ENCODE results near the gene LNX1.
A peak's percentile ranks its signal among the peaks of the same experiment; 100 is the strongest.

LNX1 gene

DNA sequence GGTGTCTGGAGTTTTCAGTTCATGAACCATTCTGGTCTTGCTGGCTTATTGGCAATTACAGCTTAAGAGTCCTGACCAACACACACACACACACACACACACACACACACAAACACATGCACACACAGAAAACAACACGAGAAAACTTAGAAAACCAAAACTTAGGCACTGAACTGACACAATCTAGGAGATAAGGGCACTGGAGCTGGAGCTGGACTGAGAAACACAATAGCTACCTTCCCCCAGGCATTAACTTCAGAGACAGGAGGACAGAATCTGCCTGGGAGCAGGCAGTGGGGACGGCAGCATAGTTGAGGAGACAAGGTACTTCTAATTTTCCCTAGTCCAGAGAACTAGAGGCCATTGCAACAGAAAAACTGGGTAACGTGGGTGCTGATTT lies 62.3 kb downstream of the LNX1 start:
- no peak overlapping the region for H3K4me3 ChIP-seq (ENCODE audit: low read length)
- no peak overlapping the region for H3K27ac ChIP-seq (ENCODE audit: low read length)

DNA sequence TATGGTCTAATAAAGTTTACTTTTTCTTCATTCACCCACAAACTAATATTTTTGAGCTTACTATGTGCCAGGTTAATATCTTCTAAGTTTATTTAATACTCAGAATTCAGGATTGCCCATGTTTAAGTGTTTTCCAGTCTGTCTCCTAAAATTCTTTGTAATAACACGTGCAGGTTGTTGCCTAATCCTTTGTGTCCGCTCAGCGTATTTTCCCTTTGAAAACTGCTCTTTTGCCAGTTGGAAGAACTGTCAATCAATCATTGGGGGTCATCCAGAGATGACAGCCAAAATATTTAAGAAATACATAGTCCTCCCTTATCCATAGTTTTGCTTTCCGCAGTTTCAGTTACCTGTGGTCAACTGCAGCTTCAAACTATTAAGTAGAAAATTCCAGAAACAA lies 63.4 kb downstream of the LNX1 start:
- H3K9ac ChIP-seq (ENCODE audit: low read length) = no peak overlapping the region
- no peak overlapping the region for H3K27ac ChIP-seq (ENCODE audit: low read length)
- H3K4me3 ChIP-seq (ENCODE audit: low read length) = no peak overlapping the region
- no peaks in the 10 kb centered on the region for H3K9me3 ChIP-seq (ENCODE audit: control insufficient read depth, low read depth, low read length)
- no peaks in the 10 kb centered on the region for H3K27me3 ChIP-seq (ENCODE audit: control insufficient read depth, insufficient read depth, low read length)
- peaks cover 8% of the 10 kb centered on the region for H3K4me1 ChIP-seq (ENCODE audit: control insufficient read depth, low read depth, low read length)
- H3K36me3 ChIP-seq (ENCODE audit: control insufficient read depth, low read depth, low read length) = no peaks in the 10 kb centered on the region

More for the DNA sequence above, 62.3 kb downstream of the LNX1 start:
- H3K4me1 ChIP-seq (ENCODE audit: control insufficient read depth, low read depth, low read length) = peaks cover 8% of the 10 kb centered on the region
- H3K9ac ChIP-seq (ENCODE audit: low read length) = no peak overlapping the region
- no peaks in the 10 kb centered on the region for H3K27me3 ChIP-seq (ENCODE audit: control insufficient read depth, insufficient read depth, low read length)
- H3K36me3 ChIP-seq (ENCODE audit: control insufficient read depth, low read depth, low read length) = no peaks in the 10 kb centered on the region
- no peaks in the 10 kb centered on the region for H3K9me3 ChIP-seq (ENCODE audit: control insufficient read depth, low read depth, low read length)

DNA sequence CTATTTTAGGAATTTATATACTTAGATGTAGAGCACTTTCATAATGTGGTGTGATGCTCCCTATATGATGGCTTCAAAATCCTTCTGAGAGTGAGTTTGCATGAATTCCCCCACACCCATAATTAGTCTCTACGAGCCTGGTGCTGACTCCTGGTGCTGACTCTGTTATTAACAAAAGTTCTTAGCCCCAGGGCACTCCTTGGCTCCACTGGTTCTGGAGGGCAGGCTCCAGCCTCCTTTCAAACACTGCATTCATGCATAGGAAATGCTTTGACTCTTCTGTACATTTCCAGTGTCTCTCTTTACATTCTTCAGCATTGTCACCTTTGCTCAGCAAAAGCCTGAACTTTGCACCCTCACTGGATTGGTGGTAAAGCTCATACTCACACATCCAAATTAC lies 64.0 kb downstream of the LNX1 start:
- no peak overlapping the region for H3K4me3 ChIP-seq (ENCODE audit: low read length)
- no peak overlapping the region for H3K27ac ChIP-seq (ENCODE audit: low read length)
- no peaks in the 10 kb centered on the region for H3K36me3 ChIP-seq (ENCODE audit: control insufficient read depth, low read depth, low read length)
- H3K27me3 ChIP-seq (ENCODE audit: control insufficient read depth, insufficient read depth, low read length) = no peaks in the 10 kb centered on the region
- H3K9me3 ChIP-seq (ENCODE audit: control insufficient read depth, low read depth, low read length) = no peaks in the 10 kb centered on the region
- peaks cover 8% of the 10 kb centered on the region for H3K4me1 ChIP-seq (ENCODE audit: control insufficient read depth, low read depth, low read length)
- no peak overlapping the region for H3K9ac ChIP-seq (ENCODE audit: low read length)

DNA sequence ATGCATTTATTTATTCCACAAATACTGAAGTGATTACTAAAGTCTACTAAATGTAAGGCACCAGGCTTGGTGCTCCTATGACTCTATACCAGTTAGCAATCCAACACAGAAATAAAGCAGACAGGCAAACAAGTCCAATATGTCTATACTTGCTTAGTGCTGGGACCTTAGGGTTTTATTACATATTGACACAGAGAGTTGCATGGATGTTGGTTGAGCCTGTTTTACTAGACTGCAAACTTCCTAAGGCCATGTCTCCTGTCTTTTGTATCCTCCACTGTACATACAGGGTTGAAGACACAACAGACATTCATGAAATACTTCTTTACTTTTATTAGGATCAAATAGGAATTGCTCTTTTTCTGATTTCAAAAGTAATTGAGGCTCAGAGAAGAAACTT lies 69.0 kb downstream of the LNX1 start:
- Histone ChIP-seq H3K27me3 (ENCODE audit: control insufficient read depth, insufficient read depth, low read length) (no peaks in the 10 kb centered on the region), H3K27ac (ENCODE audit: low read length) (no peak overlapping the region), H3K4me1 (ENCODE audit: control insufficient read depth, low read depth, low read length) (peaks cover 16% of the 10 kb centered on the region), H3K4me3 (ENCODE audit: low read length) (no peak overlapping the region), H3K9ac (ENCODE audit: low read length) (no peak overlapping the region), H3K36me3 (ENCODE audit: control insufficient read depth, low read depth, low read length) (no peaks in the 10 kb centered on the region), H3K9me3 (ENCODE audit: control insufficient read depth, low read depth, low read length) (no peaks in the 10 kb centered on the region)

DNA sequence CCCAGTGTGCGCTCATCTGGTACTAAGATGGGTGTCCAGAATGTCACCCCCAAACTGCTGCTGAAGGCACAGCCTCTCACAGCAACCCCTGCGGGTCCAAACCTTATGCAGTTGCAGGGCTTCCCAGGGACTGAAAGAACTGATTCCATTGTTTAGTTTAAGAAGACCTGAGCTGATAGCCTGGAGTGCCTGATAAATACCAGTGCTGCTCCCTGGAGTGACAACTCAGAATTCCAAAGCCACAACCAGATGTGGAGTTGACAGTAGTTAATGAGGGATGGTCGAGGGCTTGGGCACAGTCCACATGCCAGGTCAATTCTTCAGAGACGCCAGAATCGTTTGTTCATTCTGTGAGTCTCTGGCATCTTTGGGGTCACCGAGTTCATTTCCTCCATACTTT lies 71.2 kb downstream of the LNX1 start:
- Histone ChIP-seq H3K36me3 (ENCODE audit: control insufficient read depth, low read depth, low read length) (no peaks in the 10 kb centered on the region), H3K4me3 (ENCODE audit: low read length) (peak overlapping the region; percentile 1), H3K27me3 (ENCODE audit: control insufficient read depth, insufficient read depth, low read length) (no peaks in the 10 kb centered on the region), H3K27ac (ENCODE audit: low read length) (no peak overlapping the region), H3K4me1 (ENCODE audit: control insufficient read depth, low read depth, low read length) (peaks cover 16% of the 10 kb centered on the region), H3K9ac (ENCODE audit: low read length) (no peak overlapping the region), H3K9me3 (ENCODE audit: control insufficient read depth, low read depth, low read length) (no peaks in the 10 kb centered on the region)

DNA sequence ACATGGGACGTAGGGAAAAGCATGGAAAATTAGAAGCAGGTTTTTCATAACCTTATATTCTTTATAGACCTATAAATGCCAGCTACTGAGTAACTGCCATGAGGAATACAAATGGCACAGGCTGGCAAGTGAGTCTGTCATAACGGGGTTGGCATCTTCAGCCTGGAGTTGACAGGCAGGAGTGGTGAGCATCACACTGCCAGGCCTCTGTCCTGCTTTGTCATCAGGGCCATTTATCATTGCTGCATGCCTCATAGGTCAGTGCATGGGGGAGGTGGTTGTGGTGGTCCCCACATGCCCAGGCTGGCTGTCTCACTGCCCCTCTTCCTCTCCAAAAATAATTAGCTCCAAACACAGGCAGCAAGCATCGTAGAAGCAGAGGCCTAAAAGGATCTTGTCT lies 72.5 kb downstream of the LNX1 start:
- Histone ChIP-seq H3K4me1 (ENCODE audit: control insufficient read depth, low read depth, low read length) (peaks cover 16% of the 10 kb centered on the region), H3K27ac (ENCODE audit: low read length) (no peak overlapping the region), H3K9ac (ENCODE audit: low read length) (no peak overlapping the region), H3K36me3 (ENCODE audit: control insufficient read depth, low read depth, low read length) (no peaks in the 10 kb centered on the region), H3K9me3 (ENCODE audit: control insufficient read depth, low read depth, low read length) (no peaks in the 10 kb centered on the region), H3K4me3 (ENCODE audit: low read length) (no peak overlapping the region), H3K27me3 (ENCODE audit: control insufficient read depth, insufficient read depth, low read length) (no peaks in the 10 kb centered on the region)

DNA sequence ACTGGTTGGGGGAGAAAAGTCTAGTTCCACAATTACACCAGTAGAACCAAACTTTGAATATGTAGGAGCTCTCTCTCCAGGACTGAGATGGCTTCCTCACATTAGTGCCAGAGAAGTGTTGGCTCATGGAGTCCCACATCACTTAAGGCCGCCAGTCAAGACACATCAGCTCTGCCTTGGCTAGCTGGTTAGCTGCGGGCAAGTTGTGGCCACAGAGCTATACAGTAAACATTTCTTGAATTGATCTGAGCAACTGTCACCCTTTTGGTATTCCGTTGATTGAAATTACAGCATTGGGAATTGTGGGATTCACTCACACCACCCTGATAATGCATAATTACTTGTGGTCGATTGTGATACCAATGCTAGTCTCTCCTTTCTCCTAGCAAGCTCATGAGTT lies 76.2 kb downstream of the LNX1 start:
- Histone ChIP-seq H3K27me3 (ENCODE audit: control insufficient read depth, insufficient read depth, low read length) (no peaks in the 10 kb centered on the region), H3K9me3 (ENCODE audit: control insufficient read depth, low read depth, low read length) (no peaks in the 10 kb centered on the region), H3K27ac (ENCODE audit: low read length) (no peak overlapping the region), H3K4me3 (ENCODE audit: low read length) (no peak overlapping the region), H3K9ac (ENCODE audit: low read length) (no peak overlapping the region), H3K4me1 (ENCODE audit: control insufficient read depth, low read depth, low read length) (peaks cover 5% of the 10 kb centered on the region), H3K36me3 (ENCODE audit: control insufficient read depth, low read depth, low read length) (no peaks in the 10 kb centered on the region)

DNA sequence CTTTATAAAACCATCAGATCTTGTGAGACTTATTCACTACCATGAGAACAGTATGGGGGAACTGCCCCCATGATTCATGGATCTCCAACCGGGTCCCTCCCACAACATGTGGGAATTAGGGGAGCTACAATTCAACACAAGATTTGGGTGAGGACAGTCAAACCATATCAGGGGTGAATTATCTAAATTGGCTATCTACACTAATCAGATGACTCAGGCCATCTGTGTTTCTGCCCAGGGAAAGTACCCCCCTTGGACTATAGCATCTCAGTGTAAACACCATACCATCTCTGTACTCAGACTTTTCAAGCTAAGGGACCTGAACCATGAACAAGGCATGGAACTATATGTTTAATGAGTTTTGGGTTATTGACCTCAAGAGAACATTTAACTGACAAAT lies 76.8 kb downstream of the LNX1 start:
- no peak overlapping the region for H3K27ac ChIP-seq (ENCODE audit: low read length)
- no peak overlapping the region for H3K4me3 ChIP-seq (ENCODE audit: low read length)
- no peaks in the 10 kb centered on the region for H3K4me1 ChIP-seq (ENCODE audit: control insufficient read depth, low read depth, low read length)
- H3K9ac ChIP-seq (ENCODE audit: low read length) = no peak overlapping the region
- H3K9me3 ChIP-seq (ENCODE audit: control insufficient read depth, low read depth, low read length) = no peaks in the 10 kb centered on the region
- no peaks in the 10 kb centered on the region for H3K27me3 ChIP-seq (ENCODE audit: control insufficient read depth, insufficient read depth, low read length)
- no peaks in the 10 kb centered on the region for H3K36me3 ChIP-seq (ENCODE audit: control insufficient read depth, low read depth, low read length)

DNA sequence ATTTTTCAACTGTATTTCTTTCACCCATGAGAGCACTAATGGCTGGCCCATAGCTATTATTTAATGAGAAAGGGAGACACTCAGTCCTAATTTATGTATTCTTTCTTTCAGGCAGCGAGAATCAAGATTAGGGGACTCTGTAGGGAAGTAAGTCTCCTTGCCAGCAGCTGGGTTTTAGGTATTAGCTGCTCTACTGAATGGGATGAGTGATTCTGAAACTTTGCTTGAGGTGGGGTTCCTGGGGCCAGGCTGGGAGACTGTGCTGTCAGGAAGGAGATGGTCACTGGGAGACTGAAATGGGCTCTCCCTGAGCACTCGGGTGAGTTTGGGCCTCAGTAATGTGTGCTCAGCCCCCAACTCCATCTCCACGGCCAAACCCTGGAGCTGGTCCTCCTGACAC lies 78.7 kb downstream of the LNX1 start:
- no peaks in the 10 kb centered on the region for H3K27me3 ChIP-seq (ENCODE audit: control insufficient read depth, insufficient read depth, low read length)
- H3K9me3 ChIP-seq (ENCODE audit: control insufficient read depth, low read depth, low read length) = no peaks in the 10 kb centered on the region
- H3K4me1 ChIP-seq (ENCODE audit: control insufficient read depth, low read depth, low read length) = no peaks in the 10 kb centered on the region
- no peaks in the 10 kb centered on the region for H3K36me3 ChIP-seq (ENCODE audit: control insufficient read depth, low read depth, low read length)
- H3K4me3 ChIP-seq (ENCODE audit: low read length) = no peak overlapping the region
- no peak overlapping the region for H3K9ac ChIP-seq (ENCODE audit: low read length)
- H3K27ac ChIP-seq (ENCODE audit: low read length) = no peak overlapping the region

DNA sequence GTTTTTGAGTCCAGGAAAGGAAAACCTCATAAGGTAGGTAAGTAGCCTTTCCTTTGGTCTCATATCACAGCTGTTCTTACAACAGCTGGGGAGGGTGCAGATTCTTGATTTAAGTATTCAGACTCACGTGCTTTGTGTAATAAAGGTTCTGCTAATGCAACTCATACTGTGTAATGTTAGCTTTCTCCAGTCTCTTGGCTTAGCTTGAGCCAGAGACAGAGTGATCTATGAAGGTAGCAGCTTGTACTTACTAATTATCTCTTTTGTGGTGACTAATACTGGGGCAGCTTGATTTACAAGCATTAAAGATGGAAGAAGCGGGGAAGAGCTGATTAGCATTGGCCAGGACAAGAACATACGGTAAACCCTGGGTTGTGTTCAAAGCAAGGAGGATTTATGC lies 80.3 kb downstream of the LNX1 start:
- no peak overlapping the region for H3K27ac ChIP-seq (ENCODE audit: low read length)
- no peaks in the 10 kb centered on the region for H3K27me3 ChIP-seq (ENCODE audit: control insufficient read depth, insufficient read depth, low read length)
- no peaks in the 10 kb centered on the region for H3K9me3 ChIP-seq (ENCODE audit: control insufficient read depth, low read depth, low read length)
- H3K4me1 ChIP-seq (ENCODE audit: control insufficient read depth, low read depth, low read length) = no peaks in the 10 kb centered on the region
- no peak overlapping the region for H3K4me3 ChIP-seq (ENCODE audit: low read length)
- no peaks in the 10 kb centered on the region for H3K36me3 ChIP-seq (ENCODE audit: control insufficient read depth, low read depth, low read length)
- no peak overlapping the region for H3K9ac ChIP-seq (ENCODE audit: low read length)

DNA sequence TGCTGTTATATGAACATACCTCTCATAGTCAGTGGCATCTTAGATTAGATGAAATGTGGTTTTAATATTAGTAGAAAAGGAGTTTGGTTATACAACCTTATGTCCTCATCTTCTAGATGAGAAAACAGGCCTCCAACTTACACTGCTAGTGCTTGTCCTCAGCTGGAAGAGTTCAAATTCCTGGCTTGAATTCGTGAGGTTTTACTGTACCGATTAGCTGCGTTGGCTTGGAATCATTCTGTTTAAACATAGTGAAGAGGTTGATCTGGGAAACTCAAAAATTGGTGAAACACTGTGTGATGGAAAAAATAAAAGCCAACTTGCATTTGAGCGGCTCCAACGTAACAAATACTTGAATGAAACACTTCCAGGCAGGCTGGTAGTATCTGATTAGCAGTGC lies 81.0 kb downstream of the LNX1 start:
- no peaks in the 10 kb centered on the region for H3K27me3 ChIP-seq (ENCODE audit: control insufficient read depth, insufficient read depth, low read length)
- no peak overlapping the region for H3K9ac ChIP-seq (ENCODE audit: low read length)
- H3K27ac ChIP-seq (ENCODE audit: low read length) = no peak overlapping the region
- H3K36me3 ChIP-seq (ENCODE audit: control insufficient read depth, low read depth, low read length) = no peaks in the 10 kb centered on the region
- no peaks in the 10 kb centered on the region for H3K4me1 ChIP-seq (ENCODE audit: control insufficient read depth, low read depth, low read length)
- H3K4me3 ChIP-seq (ENCODE audit: low read length) = no peak overlapping the region
- H3K9me3 ChIP-seq (ENCODE audit: control insufficient read depth, low read depth, low read length) = no peaks in the 10 kb centered on the region

DNA sequence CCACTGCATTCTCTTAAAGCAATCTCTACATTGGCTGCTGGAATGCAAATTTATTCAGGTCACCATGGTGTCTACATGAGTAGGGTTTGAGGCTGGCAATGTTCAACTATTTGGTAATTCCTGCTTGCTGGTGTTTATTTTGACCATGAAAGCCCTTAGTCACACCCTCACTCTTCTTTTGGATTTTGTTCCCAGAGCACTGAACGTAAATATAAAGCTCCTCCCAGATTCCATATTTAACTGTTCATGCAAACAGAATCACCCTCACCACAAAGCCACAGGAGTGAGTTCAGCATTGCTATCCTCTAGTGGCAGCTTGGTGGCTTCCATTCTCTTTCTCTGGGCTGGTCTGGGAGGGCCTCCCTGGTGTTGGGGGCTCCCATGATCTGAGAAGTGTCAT lies 82.8 kb downstream of the LNX1 start:
- H3K4me1 ChIP-seq (ENCODE audit: control insufficient read depth, low read depth, low read length) = no peaks in the 10 kb centered on the region
- no peak overlapping the region for H3K4me3 ChIP-seq (ENCODE audit: low read length)
- H3K27me3 ChIP-seq (ENCODE audit: control insufficient read depth, insufficient read depth, low read length) = no peaks in the 10 kb centered on the region
- no peak overlapping the region for H3K27ac ChIP-seq (ENCODE audit: low read length)
- H3K9ac ChIP-seq (ENCODE audit: low read length) = no peak overlapping the region
- no peaks in the 10 kb centered on the region for H3K36me3 ChIP-seq (ENCODE audit: control insufficient read depth, low read depth, low read length)
- no peaks in the 10 kb centered on the region for H3K9me3 ChIP-seq (ENCODE audit: control insufficient read depth, low read depth, low read length)

All from iPS-18a (cell line).